Osteoblast (primary cell): ENCODE data around the gene TBC1D19. TPM values are rescaled to one million over a fixed set of nuclear protein-coding genes. Genes with fewer than 3 reads are reported as not detected.
"Not testable (repeated sequence)": the region's sequence is repeated elsewhere in the genome, so short reads cannot be mapped to it uniquely, and the experiment has no call there.

Experiments
- DNase-seq: peaks from one replicate; pipeline ENCODE4 v3.0.0; 2011; ENCODE audit warnings: low spot score, mixed read lengths; ENCODE audit not compliant: insufficient read length; ENCODE audit errors: missing footprints
- H2AFZ ChIP-seq: 2 replicates; pipeline ENCODE4 v1.6.0; 2011; ENCODE audit warnings: mild to moderate bottlenecking, low read length
- H3K27ac ChIP-seq: 2 replicates; pipeline ENCODE4 v1.5.1; 2011; ENCODE audit warnings: mild to moderate bottlenecking, low read depth, low read length, moderate library complexity
- H3K27me3 ChIP-seq: 2 replicates; pipeline ENCODE4 v1.6.0; 2012; ENCODE audit warnings: mild to moderate bottlenecking, control low read depth, inconsistent platforms, low read length, moderate library complexity; ENCODE audit not compliant: insufficient read depth
- H3K36me3 ChIP-seq: 2 replicates; pipeline ENCODE4 v1.5.1; 2011; ENCODE audit warnings: mild to moderate bottlenecking, low read length, control low read depth, moderate library complexity; ENCODE audit not compliant: insufficient read depth
- H3K4me1 ChIP-seq: 2 replicates; pipeline ENCODE4 v1.5.1; 2011; ENCODE audit warnings: mild to moderate bottlenecking, low read length, control low read depth, moderate library complexity; ENCODE audit not compliant: insufficient read depth
- H3K4me2 ChIP-seq: 2 replicates; pipeline ENCODE4 v1.6.0; 2011; ENCODE audit warnings: mild to moderate bottlenecking, low read length; ENCODE audit not compliant: insufficient read depth
- H3K4me3 ChIP-seq: fragments of 200-600 bp; sonication (generic); 3 replicates; pipeline ENCODE4 v1.5.1; 2012; ENCODE audit warnings: mild to moderate bottlenecking, low read length, inconsistent platforms; ENCODE audit not compliant: insufficient read depth
- H3K79me2 ChIP-seq: 2 replicates; pipeline ENCODE4 v1.6.0; 2012; ENCODE audit warnings: mild to moderate bottlenecking, low read length, control low read depth, inconsistent platforms; ENCODE audit not compliant: insufficient read depth
- H3K9me3 ChIP-seq: 2 replicates; pipeline ENCODE4 v1.5.1; 2011; ENCODE audit warnings: low read depth, low read length, control low read depth
- H4K20me1 ChIP-seq: 2 replicates; pipeline ENCODE4 v1.6.0; 2012; ENCODE audit warnings: mild to moderate bottlenecking, low read length, control low read depth; ENCODE audit not compliant: insufficient read depth
- CTCF ChIP-seq: IDR thresholded peaks from 2 replicates; pipeline ENCODE4 v1.5.1; 2011; ENCODE audit warnings: mild to moderate bottlenecking, low read depth, low read length, moderate library complexity; ENCODE audit errors: extremely low read depth
- total RNA-seq: library from RNA; depleted of rRNA; stranded (reverse); fragments of >200 nt; gene quantifications from 2 replicates; pipeline ENCODE4 v1.2.3, GENCODE V29; 2012

Gene TBC1D19
- total RNA-seq, 1 donor: 56.1 TPM

GRCh38 chr4:26577066-26577465 lies 6.8 kb upstream of the TBC1D19 start:
- Histone ChIP-seq H4K20me1 (no peaks in the 10 kb centered on the region), H3K4me2 (no peak overlapping the region), H2AFZ (no peak overlapping the region), H3K9me3 (no peaks in the 10 kb centered on the region), H3K27me3 (no peaks in the 10 kb centered on the region), H3K4me3 (no peak overlapping the region), H3K36me3 (no peaks in the 10 kb centered on the region), H3K4me1 (peaks cover 15% of the 10 kb centered on the region), H3K79me2 (no peaks in the 10 kb centered on the region), H3K27ac (no peak overlapping the region)
- DNase-seq: no peak
- no peak for TF ChIP-seq CTCF

GRCh38 chr4:26579169-26579568 lies 4.7 kb upstream of the TBC1D19 start:
- peaks cover 2% of the 10 kb centered on the region for H3K79me2 ChIP-seq
- no peak overlapping the region for H3K27ac ChIP-seq
- H4K20me1 ChIP-seq: no peaks in the 10 kb centered on the region
- H3K9me3 ChIP-seq: no peaks in the 10 kb centered on the region
- H3K4me2 ChIP-seq: no peak overlapping the region
- H3K4me3 ChIP-seq: no peak overlapping the region
- no peak for TF ChIP-seq CTCF
- H3K4me1 ChIP-seq: peaks cover 20% of the 10 kb centered on the region
- H3K27me3 ChIP-seq: no peaks in the 10 kb centered on the region
- no peaks in the 10 kb centered on the region for H3K36me3 ChIP-seq
- no peak for DNase-seq
- no peak overlapping the region for H2AFZ ChIP-seq

- not testable (repeated sequence) for H3K4me3 ChIP-seq, H3K4me2 ChIP-seq, H3K9me3 ChIP-seq, H3K27me3 ChIP-seq, H4K20me1 ChIP-seq, DNase-seq, H2AFZ ChIP-seq, H3K36me3 ChIP-seq, H3K27ac ChIP-seq
- peaks cover 25% of the 10 kb centered on the region for H3K4me1 ChIP-seq
- H3K79me2 ChIP-seq: peaks cover 24% of the 10 kb centered on the region
Observed at GRCh38 chr4:26581341-26581740, 2.5 kb upstream of the TBC1D19 start.

GRCh38 chr4:26583538-26583864 lies 383 bp upstream of the TBC1D19 start:
- no peak for TF ChIP-seq CTCF
- peak overlapping the region; percentile 100 for H2AFZ ChIP-seq
- peak overlapping the region; percentile 86 for H3K27ac ChIP-seq
- peak; percentile 30 for DNase-seq
- no peaks in the 10 kb centered on the region for H3K36me3 ChIP-seq
- H3K9me3 ChIP-seq: no peaks in the 10 kb centered on the region
- peaks cover 41% of the 10 kb centered on the region for H3K79me2 ChIP-seq
- no peaks in the 10 kb centered on the region for H4K20me1 ChIP-seq
- peak overlapping the region; percentile 99 for H3K4me3 ChIP-seq
- peak overlapping the region; percentile 100 for H3K4me2 ChIP-seq
- no peaks in the 10 kb centered on the region for H3K27me3 ChIP-seq
- H3K4me1 ChIP-seq: peaks cover 22% of the 10 kb centered on the region
